Neural crest cell (in vitro differentiated cells): ENCODE data around the gene PTPRB. TPM values are rescaled to one million over a fixed set of nuclear protein-coding genes. Genes with fewer than 3 reads are reported as not detected.

Experiments used
- DNase-seq: peaks from one replicate; pipeline ENCODE4 v3.0.0; 2021; ENCODE audit warnings: low read depth, mixed read lengths, low spot score
- H3K27ac Mint-ChIP-seq: one replicate; pipeline ENCODE4 v1.8.0; 2021; ENCODE audit warnings: mild to moderate bottlenecking, mixed read lengths; ENCODE audit not compliant: unreplicated experiment
- H3K27me3 Mint-ChIP-seq: 2 replicates; pipeline ENCODE4 v1.8.0; 2021; ENCODE audit warnings: low read depth, mild to moderate bottlenecking, mixed read lengths
- H3K36me3 Mint-ChIP-seq: 2 replicates; pipeline ENCODE4 v1.8.0; 2021; ENCODE audit warnings: low read depth, mild to moderate bottlenecking, mixed read lengths
- H3K4me1 Mint-ChIP-seq: 2 replicates; pipeline ENCODE4 v1.8.0; 2021; ENCODE audit warnings: mixed read lengths
- H3K4me3 Mint-ChIP-seq: one replicate; pipeline ENCODE4 v1.8.0; 2021; ENCODE audit warnings: mild to moderate bottlenecking, mixed read lengths
- H3K9me3 Mint-ChIP-seq: 2 replicates; pipeline ENCODE4 v1.8.0; 2021; ENCODE audit warnings: mixed read lengths
- total RNA-seq: library from RNA; stranded (reverse); gene quantifications from 2 replicates; pipeline ENCODE4 v1.2.1, GENCODE V29; 2021
- TF ChIP-seq, protein P1 (sequence below): fragments of 200-600 bp; sonication (generic); conservative IDR thresholded peaks from 2 replicates; pipeline ENCODE4 v1.5.0; 2021; ENCODE audit warnings: antibody characterized with exemption, mild to moderate bottlenecking

Gene PTPRB
- total RNA-seq, 1 donor from 2014 or later: 0.93 TPM

GRCh38 chr12:70598467-70599193 lies 38.6 kb downstream of the PTPRB start:
- no peaks in the 10 kb centered on the region for H3K27me3 Mint-ChIP-seq
- no peaks in the 10 kb centered on the region for H3K36me3 Mint-ChIP-seq
- no peak for DNase-seq
- peaks cover 5% of the 10 kb centered on the region for H3K9me3 Mint-ChIP-seq
- H3K4me3 Mint-ChIP-seq: no peak overlapping the region
- TF ChIP-seq, protein P1, sequence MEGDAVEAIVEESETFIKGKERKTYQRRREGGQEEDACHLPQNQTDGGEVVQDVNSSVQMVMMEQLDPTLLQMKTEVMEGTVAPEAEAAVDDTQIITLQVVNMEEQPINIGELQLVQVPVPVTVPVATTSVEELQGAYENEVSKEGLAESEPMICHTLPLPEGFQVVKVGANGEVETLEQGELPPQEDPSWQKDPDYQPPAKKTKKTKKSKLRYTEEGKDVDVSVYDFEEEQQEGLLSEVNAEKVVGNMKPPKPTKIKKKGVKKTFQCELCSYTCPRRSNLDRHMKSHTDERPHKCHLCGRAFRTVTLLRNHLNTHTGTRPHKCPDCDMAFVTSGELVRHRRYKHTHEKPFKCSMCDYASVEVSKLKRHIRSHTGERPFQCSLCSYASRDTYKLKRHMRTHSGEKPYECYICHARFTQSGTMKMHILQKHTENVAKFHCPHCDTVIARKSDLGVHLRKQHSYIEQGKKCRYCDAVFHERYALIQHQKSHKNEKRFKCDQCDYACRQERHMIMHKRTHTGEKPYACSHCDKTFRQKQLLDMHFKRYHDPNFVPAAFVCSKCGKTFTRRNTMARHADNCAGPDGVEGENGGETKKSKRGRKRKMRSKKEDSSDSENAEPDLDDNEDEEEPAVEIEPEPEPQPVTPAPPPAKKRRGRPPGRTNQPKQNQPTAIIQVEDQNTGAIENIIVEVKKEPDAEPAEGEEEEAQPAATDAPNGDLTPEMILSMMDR: no peak
- peaks cover 7% of the 10 kb centered on the region for H3K4me1 Mint-ChIP-seq
- no peak overlapping the region for H3K27ac Mint-ChIP-seq

GRCh38 chr12:70592664-70593063 lies 44.6 kb downstream of the PTPRB start:
- H3K9me3 Mint-ChIP-seq: peaks cover 5% of the 10 kb centered on the region
- H3K36me3 Mint-ChIP-seq: no peaks in the 10 kb centered on the region
- H3K4me1 Mint-ChIP-seq: no peaks in the 10 kb centered on the region
- no peak overlapping the region for H3K4me3 Mint-ChIP-seq
- TF ChIP-seq, protein P1: no peak
- no peak overlapping the region for H3K27ac Mint-ChIP-seq
- no peaks in the 10 kb centered on the region for H3K27me3 Mint-ChIP-seq
- no peak for DNase-seq

- TF ChIP-seq, protein P1: no peak
- Mint-ChIP-seq H3K4me3 (no peak overlapping the region), H3K27me3 (no peaks in the 10 kb centered on the region), H3K4me1 (no peaks in the 10 kb centered on the region), H3K27ac (no peak overlapping the region), H3K36me3 (no peaks in the 10 kb centered on the region), H3K9me3 (peaks cover 5% of the 10 kb centered on the region)
- DNase-seq: no peak
These were observed 46.5 kb downstream of the PTPRB start for GRCh38 chr12:70590549-70591226.

- no peaks in the 10 kb centered on the region for H3K27me3 Mint-ChIP-seq
- peak; percentile 72 for DNase-seq
- no peaks in the 10 kb centered on the region for H3K4me1 Mint-ChIP-seq
- no peak overlapping the region for H3K27ac Mint-ChIP-seq
- H3K36me3 Mint-ChIP-seq: no peaks in the 10 kb centered on the region
- no peak overlapping the region for H3K4me3 Mint-ChIP-seq
- TF ChIP-seq, protein P1: peak; percentile 89
- H3K9me3 Mint-ChIP-seq: peaks cover 7% of the 10 kb centered on the region
These were observed 47.2 kb downstream of the PTPRB start for GRCh38 chr12:70590051-70590450.

GRCh38 chr12:70584332-70584731 lies 52.9 kb downstream of the PTPRB start:
- H3K4me1 Mint-ChIP-seq: no peaks in the 10 kb centered on the region
- H3K27me3 Mint-ChIP-seq: no peaks in the 10 kb centered on the region
- H3K4me3 Mint-ChIP-seq: no peak overlapping the region
- DNase-seq: no peak
- peaks cover 9% of the 10 kb centered on the region for H3K9me3 Mint-ChIP-seq
- TF ChIP-seq, protein P1: no peak
- peaks cover 16% of the 10 kb centered on the region for H3K36me3 Mint-ChIP-seq
- H3K27ac Mint-ChIP-seq: no peak overlapping the region
